Right cardiac atrium (tissue), 5 donors: ENCODE data around the gene CALD1. TPM values are rescaled to one million over a fixed set of nuclear protein-coding genes. Genes with fewer than 3 reads are reported as not detected.

ENCODE experiments used
- ATAC-seq, 2 donors: fragments of 200-7000 bp; cut with Tn5 transposase; one replicate each; pipeline versions ENCODE4 v1.8.0 to v1.9.1; 2020; ENCODE audit warnings: moderate library complexity in 2 of 2, mild to moderate bottlenecking in 1 of 2
- DNase-seq, 3 donors: peaks; one replicate each; pipeline ENCODE4 v3.0.0-alpha.2; 2020
- H3K27ac ChIP-seq: one replicate; pipeline ENCODE4 v1.5.1; 2013; ENCODE audit warnings: mild to moderate bottlenecking, low read length, control low read depth, moderate library complexity
- H3K27me3 ChIP-seq: one replicate; pipeline ENCODE4 v1.6.1; 2013; ENCODE audit not compliant: control insufficient read depth, insufficient read depth
- H3K4me1 ChIP-seq: one replicate; pipeline ENCODE4 v1.6.1; 2013; ENCODE audit warnings: low read length; ENCODE audit not compliant: control insufficient read depth, insufficient read depth
- H3K4me3 ChIP-seq: one replicate; pipeline ENCODE4 v1.5.1; 2013; ENCODE audit warnings: low read length, control low read depth
- H3K9me3 ChIP-seq: one replicate; pipeline ENCODE4 v1.6.1; 2013; ENCODE audit warnings: low read length; ENCODE audit not compliant: control insufficient read depth
- WGBS: extraction: QIAGEN DNeasy Blood & Tissue Kit; methylation state at CpG from one replicate; pipeline ENCODE4 v1.1.7; 2013; 5-methylcytosine and 5-hydroxymethylcytosine counted together
- intact Hi-C, 4 donors: fragments of 100-400 bp; cut with DNase I; formaldehyde crosslinking; loops; one replicate each; pipeline versions ENCODE4 v1.11.0 to v1.14.0; 2022 to 2023
- polyA plus RNA-seq: library from polyadenylated mRNA; stranded (reverse); fragments of 200-250 nt; gene quantifications from one replicate; pipeline ENCODE4 v1.2.3, GENCODE V29; 2013
- total RNA-seq, 4 donors: library from RNA; stranded (reverse); fragmentation: NEBNext Ultra II Directional; extraction: Animal tissue kit (Norgen Biotek cat#: 25700); gene quantifications; one replicate each; pipeline ENCODE4 v1.2.1, GENCODE V29; 2021
- donor health status: healthy with polysubstance abuse.
- donor health status: DM: no; HTN: yes; CAD: no.
- donor health status: DM: no; HTN: no; CAD: no.
- donor health status: DM: no; HTN: yes; CAD: no; lungs with severe emphysema.
- donor health status: DM: yes; HTN: yes; CAD: no.

Gene CALD1
- total and polyA plus RNA-seq, 5 donors, result 93.9 to 214 (median 135) TPM

- Histone ChIP-seq H3K4me1 (peaks cover 20% of the 10 kb centered on the region), H3K4me3 (peak overlapping the region; percentile 39), H3K9me3 (no peaks in the 10 kb centered on the region), H3K27me3 (no peaks in the 10 kb centered on the region), H3K27ac (peak overlapping the region; percentile 69)
- ATAC-seq, result peak; percentile 67 to 70
- intact Hi-C loops, result no loop called here
- WGBS, result 19% methylated on average over 9 of the region's 9 CpGs
- no peak for DNase-seq
These were observed 85.8 kb downstream of the CALD1 start for GRCh38 chr7:134865001-134865845.

DNA sequence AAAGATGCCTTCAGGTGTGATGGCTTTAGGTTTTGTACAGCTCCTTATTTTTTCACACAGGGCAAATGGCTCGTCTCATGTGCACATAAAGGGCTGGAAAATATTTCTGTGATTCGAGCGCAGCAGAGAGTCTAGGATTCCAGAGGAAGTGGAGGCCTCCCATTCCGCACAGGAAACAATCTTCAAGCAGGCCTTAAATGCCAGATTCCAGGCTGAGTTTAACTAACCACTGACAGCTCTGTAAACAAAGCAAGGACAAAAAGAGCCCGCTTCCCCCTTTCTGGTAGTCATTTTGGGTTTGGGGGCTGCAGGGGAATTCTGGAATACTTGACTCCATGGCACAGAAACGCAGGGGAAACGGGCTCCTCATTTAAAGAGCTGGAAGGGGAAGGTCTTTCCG lies 87.2 kb downstream of the CALD1 start:
- intact Hi-C loops, result no loop called here
- Histone ChIP-seq H3K27me3 (no peaks in the 10 kb centered on the region), H3K4me3 (peak overlapping the region; percentile 12), H3K4me1 (peaks cover 20% of the 10 kb centered on the region), H3K9me3 (no peaks in the 10 kb centered on the region), H3K27ac (peak overlapping the region; percentile 77)
- 20% methylated on average over 8 of the region's 8 CpGs for WGBS
- DNase-seq (no peak), ATAC-seq (peak; percentile 54 to 80)

GRCh38 chr7:134870156-134870555 lies 90.7 kb downstream of the CALD1 start:
- intact Hi-C loops, result no loop called here
- Histone ChIP-seq H3K4me1 (peaks cover 13% of the 10 kb centered on the region), H3K4me3 (no peak overlapping the region), H3K27me3 (no peaks in the 10 kb centered on the region), H3K27ac (no peak overlapping the region), H3K9me3 (no peaks in the 10 kb centered on the region)
- ATAC-seq, result no peak
- 90% methylated on average over 5 of the region's 5 CpGs for WGBS
- DNase-seq, result no peak

DNA sequence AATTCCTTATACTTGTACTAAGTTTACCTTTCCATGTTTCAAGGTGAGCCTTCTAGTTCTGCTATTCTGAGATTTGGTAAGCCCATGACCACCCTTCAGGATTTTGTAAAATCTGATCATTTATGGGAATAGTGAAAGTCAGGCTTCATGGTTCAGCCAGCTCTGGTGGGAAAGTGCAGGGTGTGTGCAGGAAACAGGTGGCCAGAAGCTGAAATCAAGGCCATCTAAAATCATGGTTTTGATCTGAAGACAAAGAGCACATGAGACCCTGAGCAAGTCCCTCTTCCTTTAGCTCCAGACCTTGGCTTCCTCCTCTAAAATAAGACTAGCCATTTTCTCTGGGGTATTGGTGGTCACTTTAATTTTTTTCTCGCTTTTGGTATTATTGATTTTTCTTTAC lies 91.3 kb downstream of the CALD1 start:
- no peaks in the 10 kb centered on the region for H3K9me3 ChIP-seq
- intact Hi-C loops, result no loop called here
- H3K27me3 ChIP-seq, result no peaks in the 10 kb centered on the region
- ATAC-seq (no peak), DNase-seq (no peak)
- H3K27ac ChIP-seq, result no peak overlapping the region
- peaks cover 9% of the 10 kb centered on the region for H3K4me1 ChIP-seq
- H3K4me3 ChIP-seq, result no peak overlapping the region
- 88% methylated on average over 1 of the region's 1 CpG for WGBS

- Histone ChIP-seq H3K9me3 (no peaks in the 10 kb centered on the region), H3K27ac (peak overlapping the region; percentile 28), H3K4me1 (peaks cover 3% of the 10 kb centered on the region), H3K4me3 (no peak overlapping the region), H3K27me3 (no peaks in the 10 kb centered on the region)
- 52% methylated on average over 6 of the region's 6 CpGs for WGBS
- intact Hi-C loops, result no loop called here
- ATAC-seq (peak; percentile 29 to 34), DNase-seq (no peak)
These were observed 93.8 kb downstream of the CALD1 start for GRCh38 chr7:134873253-134873652.

DNA sequence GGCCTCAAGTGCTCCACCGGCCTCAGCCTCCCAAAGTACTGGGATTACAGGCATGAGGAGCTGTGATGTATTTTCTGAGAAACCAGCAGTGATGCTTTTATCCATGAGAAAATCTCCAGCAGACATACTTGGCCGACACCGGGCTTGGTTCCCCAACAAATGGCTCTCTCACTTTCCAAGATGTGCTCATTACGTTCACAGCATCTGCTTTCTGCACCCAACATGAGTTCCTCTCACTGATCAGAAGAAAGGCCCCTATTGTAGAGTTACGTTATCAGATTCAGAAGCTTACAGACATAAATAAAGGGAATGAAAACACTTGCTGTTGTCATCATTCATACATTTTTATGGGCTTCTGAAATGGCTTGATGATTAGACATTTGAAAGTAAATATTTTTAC lies 95.0 kb downstream of the CALD1 start:
- peaks cover 4% of the 10 kb centered on the region for H3K4me1 ChIP-seq
- 81% methylated on average over 5 of the region's 5 CpGs for WGBS
- H3K27ac ChIP-seq, result no peak overlapping the region

DNA sequence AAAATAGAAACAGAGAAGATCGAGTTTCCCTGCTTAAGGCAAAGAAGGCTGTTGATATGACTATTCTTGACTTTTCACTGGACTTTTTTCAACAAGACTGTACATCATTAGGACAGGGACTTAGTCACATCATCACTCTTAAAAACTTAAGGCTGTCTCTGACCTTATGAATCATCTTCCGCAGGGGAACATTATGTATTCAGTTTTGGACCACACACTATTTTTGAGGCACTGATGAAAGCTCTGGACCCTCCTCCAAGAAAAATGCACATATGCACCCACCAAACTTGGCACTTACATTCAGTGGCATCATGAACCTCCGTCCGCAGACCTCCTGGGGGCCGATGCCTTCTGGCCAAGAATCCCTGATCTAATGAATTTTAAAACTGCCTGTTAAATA lies 96.4 kb downstream of the CALD1 start:
- Histone ChIP-seq H3K4me1 (peaks cover 2% of the 10 kb centered on the region), H3K27me3 (no peaks in the 10 kb centered on the region), H3K9me3 (no peaks in the 10 kb centered on the region), H3K4me3 (no peak overlapping the region), H3K27ac (no peak overlapping the region)
- intact Hi-C loops, result no loop called here
- 86% methylated on average over 5 of the region's 5 CpGs for WGBS
- ATAC-seq (no peak), DNase-seq (no peak)

More for the DNA sequence above, 95.0 kb downstream of the CALD1 start:
- Histone ChIP-seq H3K9me3 (no peaks in the 10 kb centered on the region), H3K4me3 (no peak overlapping the region), H3K27me3 (no peaks in the 10 kb centered on the region)
- intact Hi-C loops, result no loop called here
- no peak for DNase-seq
- ATAC-seq, result no peak

- H3K27ac ChIP-seq, result no peak overlapping the region
- H3K4me1 ChIP-seq, result peaks cover 5% of the 10 kb centered on the region
- intact Hi-C loops, result no loop called here
- no peak overlapping the region for H3K4me3 ChIP-seq
- DNase-seq (no peak), ATAC-seq (no peak)
- H3K27me3 ChIP-seq, result no peaks in the 10 kb centered on the region
- no peaks in the 10 kb centered on the region for H3K9me3 ChIP-seq
These were observed 99.4 kb downstream of the CALD1 start for GRCh38 chr7:134878746-134879357.

GRCh38 chr7:134879815-134880475 lies 100.5 kb downstream of the CALD1 start:
- Histone ChIP-seq H3K4me3 (no peak overlapping the region), H3K9me3 (no peaks in the 10 kb centered on the region), H3K27ac (no peak overlapping the region), H3K4me1 (peaks cover 5% of the 10 kb centered on the region), H3K27me3 (no peaks in the 10 kb centered on the region)
- DNase-seq (no peak), ATAC-seq (no peak)
- intact Hi-C loops, result loop anchor here in 1 of 4 donors (10.0 kb wide), 1 partner anchor 55 kb away; no protein-coding TSS in a partner anchor
- WGBS, result 55% methylated on average over 4 of the region's 4 CpGs

- peaks cover 8% of the 10 kb centered on the region for H3K4me1 ChIP-seq
- H3K27me3 ChIP-seq, result no peaks in the 10 kb centered on the region
- H3K27ac ChIP-seq, result no peak overlapping the region
- DNase-seq (no peak), ATAC-seq (no peak)
- 61% methylated on average over 1 of the region's 1 CpG for WGBS
- no peaks in the 10 kb centered on the region for H3K9me3 ChIP-seq
- intact Hi-C loops, result loop anchor here in 1 of 4 donors (10.0 kb wide), 1 partner anchor 52 kb away; no protein-coding TSS in a partner anchor
- H3K4me3 ChIP-seq, result no peak overlapping the region
These were observed 103.0 kb downstream of the CALD1 start for GRCh38 chr7:134882481-134882880.

GRCh38 chr7:134885967-134886352 lies 106.5 kb downstream of the CALD1 start:
- 40% methylated on average over 1 of the region's 1 CpG for WGBS
- intact Hi-C loops, result loop anchor here in 1 of 4 donors (10.0 kb wide), 1 partner anchor 49 kb away; no protein-coding TSS in a partner anchor
- no peaks in the 10 kb centered on the region for H3K9me3 ChIP-seq
- H3K4me1 ChIP-seq, result peaks cover 10% of the 10 kb centered on the region
- no peak overlapping the region for H3K4me3 ChIP-seq
- H3K27me3 ChIP-seq, result no peaks in the 10 kb centered on the region
- no peak overlapping the region for H3K27ac ChIP-seq
- peak; percentile 28 to 59 for ATAC-seq
- no peak for DNase-seq
